GM13977 (cell line): Measurements from ENCODE around the gene ACTN4.

ENCODE experiments used
- DNase-seq: peaks from one replicate; pipeline ENCODE4 v3.0.0; 2012; ENCODE audit warnings: low spot score
- CTCF ChIP-seq: IDR thresholded peaks from 2 replicates; pipeline ENCODE4 v1.5.1; 2012; ENCODE audit warnings: mild to moderate bottlenecking, control low read depth; ENCODE audit not compliant: insufficient read depth; ENCODE audit errors: extremely low read depth, missing control alignments
- in situ Hi-C: fragments of 300-500 bp; cut with MboI; formaldehyde crosslinking; loops from one replicate; pipeline ENCODE4 v1.12.0; 2022; ENCODE audit warnings: low sequenced_read_pairs, low pct_unique_long_range_greater_than_20kb, mixed read lengths, inconsistent platforms; ENCODE audit not compliant: unreplicated experiment

ACTN4 gene

GRCh38 chr19:38697197-38697596 is 49.7 kb downstream of the ACTN4 start:
- in situ Hi-C loops = no loop called here
- no peak for TF ChIP-seq CTCF
- DNase-seq = no peak

GRCh38 chr19:38697641-38698071 is 50.2 kb downstream of the ACTN4 start:
- in situ Hi-C loops = no loop called here
- no peak for DNase-seq
- no peak for TF ChIP-seq CTCF

GRCh38 chr19:38698225-38699026 is 51.0 kb downstream of the ACTN4 start:
- no peak for DNase-seq
- in situ Hi-C loops = no loop called here
- no peak for TF ChIP-seq CTCF

GRCh38 chr19:38699027-38699346 is 51.5 kb downstream of the ACTN4 start:
- in situ Hi-C loops = no loop called here
- DNase-seq = no peak
- TF ChIP-seq CTCF = no peak

- no peak for TF ChIP-seq CTCF
- DNase-seq = no peak
- in situ Hi-C loops = no loop called here
Observed at GRCh38 chr19:38699647-38700349, 52.3 kb downstream of the ACTN4 start.

- no peak for TF ChIP-seq CTCF
- DNase-seq = no peak
- in situ Hi-C loops = no loop called here
Observed at GRCh38 chr19:38700350-38700901, 53.0 kb downstream of the ACTN4 start.
